Measurements from ENCODE around the gene R3HDM2. TPM values are rescaled to one million over a fixed set of nuclear protein-coding genes. Genes with fewer than 3 reads are reported as not detected.

Gene R3HDM2
- total and polyA plus RNA-seq, 2 of the 13 experiments (the other 11 are each of a cell fraction or from before 2014, with no cell fraction given): 11.1 to 23.5 TPM

DNA sequence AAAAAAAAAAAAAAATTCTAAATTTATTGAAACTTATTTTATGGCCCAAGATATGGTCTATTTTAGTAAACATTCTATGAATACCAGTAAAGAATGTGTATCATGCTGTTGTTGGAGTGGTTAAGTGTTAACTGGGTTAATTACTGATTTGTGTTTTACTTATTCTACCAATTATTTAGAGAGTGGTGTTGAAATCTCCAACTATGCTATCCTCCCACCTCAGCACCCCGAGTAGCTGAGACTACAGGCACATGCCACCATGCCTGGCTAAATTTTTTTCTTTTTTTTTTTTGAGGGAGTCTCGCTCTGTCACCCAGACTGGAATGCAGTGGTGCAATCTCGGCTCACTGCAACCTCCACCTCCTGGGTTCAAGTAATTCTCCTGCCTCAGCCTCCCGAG lies 72.2 kb downstream of the R3HDM2 start:
- CTCF ChIA-PET (ENCODE audit: low intra/inter-chr PET ratio, low total read pairs): no interaction called here
- BruUV-seq (replicated peaks): no TSS peak
- ATAC-seq (no peak), DNase-seq (ENCODE audit: low spot score) (no peak), FAIRE-seq (no peak)
- Histone ChIP-seq H3K4me3 (replicated peaks in 1 of 3; ENCODE audit: insufficient read depth in 1 of 3, low read depth in 2 of 3, low read length in 3 of 3) (no peak overlapping the region), H2AFZ (ENCODE audit: low read length) (no peak overlapping the region), H3K9ac (ENCODE audit: insufficient read depth, low read depth, low read length) (no peak overlapping the region), H3K79me2 (ENCODE audit: insufficient read depth, low read length) (no peaks in the 10 kb centered on the region), H3K27ac (ENCODE audit: extremely low read length, insufficient read depth, low read length) (no peak overlapping the region), H3K27me3 (ENCODE audit: control insufficient read depth in 1 of 2, insufficient read depth in 2 of 2, low read length in 2 of 2) (no peaks in the 10 kb centered on the region), H3K36me3 (replicated peaks in 1 of 2; ENCODE audit: control insufficient read depth in 1 of 2, insufficient read depth in 2 of 2, low read length in 2 of 2) (no peaks in the 10 kb centered on the region), H3K4me1 (ENCODE audit: insufficient read depth, low read length) (no peaks in the 10 kb centered on the region), H3K4me2 (ENCODE audit: low read depth, low read length) (no peak overlapping the region), H3K9me3 (ENCODE audit: low read length) (no peaks in the 10 kb centered on the region), H4K20me1 (ENCODE audit: insufficient read depth, low read length) (no peaks in the 10 kb centered on the region)
- TF ChIP-seq ZNF180 (CRISPR knock-in tag; IDR thresholded peaks at IDR 0.05; ENCODE audit: borderline replicate concordance, low read depth) (no peak), ZNF546 (CRISPR knock-in tag; conservative IDR thresholded peaks at IDR 0.05) (no peak), THAP8 (CRISPR knock-in tag; IDR thresholded peaks at IDR 0.05; ENCODE audit: borderline replicate concordance) (no peak), RBAK (CRISPR knock-in tag; IDR thresholded peaks at IDR 0.05) (no peak), ZNF780A (CRISPR knock-in tag; IDR thresholded peaks at IDR 0.05) (no peak), ZNF841 (CRISPR knock-in tag; IDR thresholded peaks at IDR 0.05; ENCODE audit: borderline replicate concordance) (no peak), ZFX (CRISPR knock-in tag; IDR thresholded peaks at IDR 0.05; ENCODE audit: low read depth) (no peak), GATA4 (IDR thresholded peaks at IDR 0.05; ENCODE audit: borderline replicate concordance, low read depth) (no peak), KAT2B (IDR thresholded peaks at IDR 0.05; ENCODE audit: borderline replicate concordance, low read depth, low read length) (no peak), ZSCAN30 (CRISPR knock-in tag; IDR thresholded peaks at IDR 0.05) (no peak), PCBP2 (optimal IDR thresholded peaks at IDR 0.05; ENCODE audit: low read depth, low read length, poor library complexity, severe bottlenecking) (no peak), ZNF354B (CRISPR knock-in tag; IDR thresholded peaks at IDR 0.05) (no peak), ZNF607 (CRISPR knock-in tag; IDR thresholded peaks at IDR 0.05; ENCODE audit: borderline replicate concordance) (no peak), IKZF5 (CRISPR knock-in tag; IDR thresholded peaks at IDR 0.05) (no peak), ATF5 (CRISPR knock-in tag; IDR thresholded peaks at IDR 0.05; ENCODE audit: low read depth) (no peak)
- intact Hi-C loops (cut with micrococcal nuclease; ENCODE audit: unreplicated experiment) (no loop called here), in situ Hi-C loops (cut with HindIII; ENCODE audit: extremely low pct_ligation_motif_present, low pct_unique_long_range_greater_than_20kb) (no loop called here)
- POLR2A ChIA-PET: interaction anchor here (0.6 kb wide), 1 partner anchor 386 kb away, joined by 4 read pairs; the partner anchor contains the start of gene TSPAN31
- 97% methylated on average over 4 of the region's 4 CpGs for WGBS (ENCODE audit: low lambda C conversion rate)
